Activated CD8-positive, alpha-beta memory T cell treated with anti-CD3 and anti-CD28 coated beads for 4 hours (primary cell): Measurements from ENCODE around the gene PTX4.
"Not testable (repeated sequence)": the region's sequence is repeated elsewhere in the genome, so short reads cannot be mapped to it uniquely, and the experiment has no call there.

Source experiments
- DNase-seq, 2 donors: peaks; one replicate each; pipeline ENCODE4 v3.0.0-alpha.2; 2020; ENCODE audit warnings: low read depth in 2 of 2

Gene PTX4

DNA sequence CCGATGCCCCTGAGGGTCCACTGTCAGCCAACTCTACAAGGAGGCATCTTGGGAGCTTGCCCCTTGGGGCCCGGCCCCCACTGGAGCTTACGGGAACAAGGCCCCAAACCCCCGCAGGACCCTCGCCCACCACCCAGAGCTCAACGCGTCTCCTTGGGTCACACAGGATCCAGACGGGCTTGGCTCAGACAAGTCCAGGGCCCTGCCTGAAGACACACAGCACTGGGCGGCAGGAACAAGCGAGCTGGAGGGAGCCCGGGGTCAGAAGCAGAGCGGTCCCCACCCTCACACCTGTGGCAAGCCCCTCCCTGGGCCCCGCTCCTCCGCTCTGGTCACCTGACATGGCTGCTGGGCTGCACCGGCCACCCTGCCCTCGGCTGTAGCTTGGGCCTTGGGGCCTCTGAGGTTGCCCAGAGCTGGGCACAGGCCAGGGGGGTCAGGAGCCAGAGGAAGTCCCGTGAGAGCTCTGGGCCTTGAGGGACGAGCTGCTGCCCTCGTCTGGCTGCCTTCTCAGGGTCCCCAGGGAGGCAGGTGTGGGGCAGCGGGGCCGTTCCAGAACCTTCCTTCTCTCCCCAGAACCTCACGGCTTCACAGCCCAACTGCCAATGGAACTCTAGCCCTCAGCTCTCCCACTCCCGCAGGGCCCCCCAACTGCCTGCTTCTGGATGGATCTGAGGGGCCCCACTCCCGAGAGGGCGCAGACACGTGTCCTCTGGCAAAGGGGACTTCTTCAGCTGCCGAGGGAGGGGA is 44.6 kb downstream of the PTX4 start, which contains the start of gene CCDC154:
Gene CCDC154, minus strand, starts transcription at position 577 of the 750 bp plus-strand sequence. Its CDS starts 234 bp downstream, at position 343.
- no peak for DNase-seq

GRCh38 chr16:1443403-1443973 is 45.3 kb downstream of the PTX4 start:
- DNase-seq = no peak

DNA sequence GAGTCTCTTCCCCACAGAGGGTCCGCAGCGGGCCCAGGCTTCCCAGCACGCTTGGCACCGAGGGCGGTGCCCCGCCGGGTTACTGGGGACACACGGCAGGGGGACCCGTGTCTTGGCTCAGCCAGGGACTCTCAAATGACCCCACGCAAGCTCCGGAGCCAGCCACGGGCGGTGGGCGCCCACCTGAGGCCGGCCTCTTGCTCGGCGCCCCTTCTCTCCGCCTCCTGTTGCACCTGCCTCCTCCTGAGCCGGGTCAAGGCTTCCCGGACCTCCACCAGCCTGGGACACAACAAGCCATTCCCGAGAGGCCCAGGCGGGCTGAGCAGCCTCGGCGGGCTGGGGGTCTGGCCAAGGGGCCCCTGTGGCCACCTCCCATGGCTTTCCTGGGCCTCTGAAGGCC is 46.0 kb downstream of the PTX4 start:
- no peak for DNase-seq

DNA sequence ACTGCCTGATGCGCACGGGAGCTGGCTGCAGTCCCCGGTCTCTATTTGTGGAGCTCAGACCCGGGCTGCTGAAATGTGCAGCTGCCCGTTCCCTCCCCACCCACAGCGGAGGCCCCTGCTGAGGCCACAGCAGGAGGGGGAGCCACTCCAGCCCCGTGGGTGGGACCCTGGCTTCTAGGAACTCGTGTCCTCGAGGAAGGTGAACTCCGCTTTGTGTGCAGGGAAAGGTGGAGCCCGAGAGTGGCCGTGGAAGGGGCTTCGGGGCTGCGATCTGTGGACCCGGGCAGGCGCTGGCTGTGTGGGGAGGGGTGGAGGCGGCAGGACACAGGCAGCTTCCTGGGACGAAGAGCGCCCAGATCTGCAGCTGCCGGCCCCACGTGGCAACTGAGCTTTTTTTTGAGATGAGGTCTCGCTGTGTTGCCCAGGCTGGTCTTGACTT is 47.3 kb downstream of the PTX4 start:
- DNase-seq = no peak

- not testable (repeated sequence) for DNase-seq
These were observed 49.1 kb downstream of the PTX4 start for GRCh38 chr16:1439699-1440074.

DNA sequence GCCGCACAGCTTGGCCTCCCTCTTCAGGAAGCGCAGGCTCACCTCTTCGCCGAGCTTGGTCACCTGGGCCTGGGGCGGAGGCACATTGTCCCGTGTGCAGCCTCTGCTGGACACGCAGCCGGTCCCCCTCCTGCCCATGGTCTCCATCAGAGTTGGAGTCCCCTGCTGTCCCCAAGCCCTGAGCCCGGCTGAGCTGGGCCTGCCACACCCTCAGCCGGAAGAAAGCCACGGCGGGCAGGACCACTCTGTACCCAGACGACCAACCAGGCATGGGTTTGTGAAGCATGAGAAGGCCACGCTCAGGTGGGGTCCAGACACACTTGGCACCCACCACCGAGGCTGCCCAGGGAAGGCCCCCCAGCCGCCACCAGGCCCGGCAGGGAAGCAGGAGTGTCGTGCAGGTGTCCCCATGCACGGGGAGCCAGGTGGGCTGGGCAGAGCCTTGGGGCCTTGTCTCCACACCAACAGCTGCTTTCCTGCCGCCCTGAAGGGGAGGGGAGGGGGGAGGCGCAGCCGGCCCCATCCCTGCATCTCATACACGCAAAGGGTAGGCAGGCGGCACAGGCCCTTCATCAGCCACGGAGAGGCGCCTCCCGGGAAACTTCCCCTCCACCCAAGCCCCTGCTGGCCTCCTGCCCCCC is 49.6 kb downstream of the PTX4 start:
- no peak for DNase-seq

- DNase-seq = no peak
These were observed 50.3 kb downstream of the PTX4 start for GRCh38 chr16:1438229-1439057.

- DNase-seq = no peak
These were observed 51.1 kb downstream of the PTX4 start for GRCh38 chr16:1437606-1438005.

DNA sequence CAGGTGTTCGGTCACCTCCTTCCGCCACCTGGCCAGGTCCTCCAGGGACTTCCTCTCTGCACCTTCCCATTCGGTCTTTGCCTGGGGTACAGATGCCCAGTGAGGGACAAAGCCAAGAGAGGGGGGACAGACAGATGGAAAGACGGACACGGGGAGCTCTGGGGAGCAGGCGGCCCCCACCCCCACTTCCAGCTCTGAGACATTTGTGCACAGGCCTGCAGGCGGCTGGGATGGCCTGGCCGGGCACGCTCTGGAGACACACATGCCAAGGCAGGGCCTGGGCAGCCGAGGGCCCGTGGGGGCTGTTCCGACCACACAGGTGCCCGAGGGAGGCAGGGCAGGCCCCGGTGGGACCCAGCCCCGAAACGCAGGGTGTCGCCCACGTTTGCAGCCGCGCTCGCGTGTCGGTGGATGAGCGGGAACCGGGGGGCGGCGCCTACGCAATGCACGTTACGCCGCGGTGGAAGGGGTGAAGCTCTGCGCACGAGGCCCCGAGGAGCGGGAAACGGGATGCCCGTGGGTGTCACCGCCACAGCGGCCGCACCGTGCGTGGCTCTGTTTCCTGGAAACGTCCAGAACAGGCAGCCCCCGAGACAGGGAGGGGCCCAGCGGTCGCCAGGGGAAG is 51.9 kb downstream of the PTX4 start:
- DNase-seq = no peak

- DNase-seq = no peak
These were observed 52.6 kb downstream of the PTX4 start for GRCh38 chr16:1435921-1436697.
